PC-9 (cell line): Measurements from ENCODE around the gene DYNC1H1.

Experiments
- CTCF ChIP-seq: fragments of 200-600 bp; sonication (generic); conservative IDR thresholded peaks from 2 replicates; pipeline ENCODE4 v1.6.1; 2017; ENCODE audit warnings: mixed run types, antibody characterized with exemption, mild to moderate bottlenecking, moderate library complexity
- EZH2 ChIP-seq: fragments of 200-600 bp; sonication (generic); IDR thresholded peaks from 2 replicates; pipeline ENCODE4 v1.8.0; 2017; ENCODE audit warnings: antibody characterized with exemption, low read depth

DNA sequence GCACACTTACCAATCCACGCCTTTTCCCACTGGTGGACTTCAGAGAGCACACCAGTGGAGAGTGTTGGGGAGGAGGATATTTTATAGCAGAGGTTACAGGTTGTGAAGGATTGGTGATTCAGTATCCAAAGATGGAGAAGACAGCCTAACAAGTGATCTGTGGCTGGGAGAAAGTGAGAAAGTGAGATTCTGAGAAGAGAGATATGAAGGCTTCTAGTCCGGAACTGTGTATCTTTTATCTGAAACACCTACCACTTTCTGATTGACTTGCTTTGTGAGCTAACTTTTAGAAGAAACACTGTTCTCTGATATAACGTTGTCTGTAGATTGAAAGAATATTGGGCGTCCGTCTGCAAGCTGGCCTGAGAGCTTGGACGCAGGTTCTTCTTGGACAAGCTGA lies 24.0 kb downstream of the DYNC1H1 start:
- no peak for TF ChIP-seq CTCF
- no peak for TF ChIP-seq EZH2
